ENCODE data around the gene SCD5.

The SCD5 gene

GRCh38 chr4:82755650-82756049, 42.9 kb downstream of the SCD5 start:
- ChIA-PET CTCF (no interaction called here), POLR2A (no interaction called here)
- TF ChIP-seq CTCF (IDR thresholded peaks at IDR 0.05; ENCODE audit: control extremely low read depth, extremely low read depth, low read depth, missing control alignments): no peak
- no peak for DNase-seq (ENCODE audit: extremely low spot score)

GRCh38 chr4:82754513-82755165, 44.0 kb downstream of the SCD5 start:
- ChIA-PET CTCF (interaction anchor here (0.7 to 1.2 kb wide), 2 partner anchors 24 to 33 kb away, joined by 3 read pairs; no protein-coding TSS in a partner anchor), POLR2A (no interaction called here)
- DNase-seq (ENCODE audit: extremely low spot score): no peak
- TF ChIP-seq CTCF (IDR thresholded peaks at IDR 0.05; ENCODE audit: control extremely low read depth, extremely low read depth, low read depth, missing control alignments): no peak

- ChIA-PET POLR2A (no interaction called here), CTCF (interaction anchor here (0.7 to 1.2 kb wide), 3 partner anchors 12 to 32 kb away, joined by 3 to 4 read pairs (median 3); no protein-coding TSS in a partner anchor)
- TF ChIP-seq CTCF (IDR thresholded peaks at IDR 0.05; ENCODE audit: control extremely low read depth, extremely low read depth, low read depth, missing control alignments): no peak
- DNase-seq (ENCODE audit: extremely low spot score): no peak
These were observed 44.7 kb downstream of the SCD5 start for GRCh38 chr4:82753725-82754410.

- ChIA-PET CTCF (interaction anchor here (1.0 to 1.8 kb wide), 3 partner anchors 8 to 15 kb away, joined by 3 to 4 read pairs (median 4); no protein-coding TSS in a partner anchor), POLR2A (no interaction called here)
- DNase-seq (ENCODE audit: extremely low spot score): no peak
- TF ChIP-seq CTCF (IDR thresholded peaks at IDR 0.05; ENCODE audit: control extremely low read depth, extremely low read depth, low read depth, missing control alignments): no peak
These were observed 45.4 kb downstream of the SCD5 start for GRCh38 chr4:82753238-82753637.

GRCh38 chr4:82748810-82749470, 49.7 kb downstream of the SCD5 start:
- ChIA-PET POLR2A (no interaction called here), CTCF (interaction anchor here (1.6 kb wide), 1 partner anchor 10 kb away, joined by 6 read pairs; no protein-coding TSS in a partner anchor)
- TF ChIP-seq CTCF (IDR thresholded peaks at IDR 0.05; ENCODE audit: control extremely low read depth, extremely low read depth, low read depth, missing control alignments): no peak
- no peak for DNase-seq (ENCODE audit: extremely low spot score)

- TF ChIP-seq CTCF (IDR thresholded peaks at IDR 0.05; ENCODE audit: control extremely low read depth, extremely low read depth, low read depth, missing control alignments): no peak
- DNase-seq (ENCODE audit: extremely low spot score): no peak
- ChIA-PET CTCF (interaction anchor here (1.6 kb wide), 1 partner anchor 9 kb away, joined by 6 read pairs; no protein-coding TSS in a partner anchor), POLR2A (no interaction called here)
These were observed 50.7 kb downstream of the SCD5 start for GRCh38 chr4:82747686-82748575.

Data from GM10248 (cell line).